Smooth muscle cell of bladder (primary cell): ENCODE measurements around the gene COL4A3. TPM values are rescaled to one million over a fixed set of nuclear protein-coding genes. Genes with fewer than 3 reads are reported as not detected.

Experiments
- total RNA-seq: library from RNA; depleted of rRNA; stranded (reverse); fragments of >200 nt; gene quantifications from 2 replicates; pipeline ENCODE4 v1.2.3, GENCODE V29; 2014

The COL4A3 gene
- total RNA-seq, result under 0.01 and 0.18 TPM in 2 replicates

GRCh38 chr2:227163998-227164762 lies at the start of gene COL4A3, which contains the start of gene COL4A4:
TSS of gene COL4A3 (plus strand) at chr2:227164624. CDS start at chr2:227164727, 103 bp downstream.
TSS of gene COL4A4 (minus strand) at chr2:227164205. CDS start at chr2:227147483, 16,722 bp downstream.

GRCh38 chr2:227324995-227325838 lies 160.8 kb downstream of the COL4A3 start, which contains the start of gene MFF:
TSS of gene MFF (plus strand) at chr2:227325251. CDS start at chr2:227330666, 5,415 bp downstream.

Other genes starting within 250 kb of the COL4A3 start
- 0.14 and 0.65 TPM in 2 replicates for gene COL4A4, start 419 bp upstream of the COL4A3 start, total RNA-seq
- 78.4 and 89.6 TPM in 2 replicates for gene MFF, start 160.6 kb downstream of the COL4A3 start, total RNA-seq
- gene TM4SF20, start 214.7 kb downstream of the COL4A3 start, total RNA-seq, result under 0.01 and 0.09 TPM in 2 replicates
- gene SCYGR1, start 223.3 kb downstream of the COL4A3 start, total RNA-seq, result not detected in 2 replicates